ENCODE measurements around the gene OSBPL3.

OSBPL3 gene

GRCh38 chr7:24963218-24963617, 16.8 kb downstream of the OSBPL3 start:
- ChIA-PET CTCF (interaction anchor here (0.5 to 0.6 kb wide), 2 partner anchors 14 to 36 kb away, joined by 3 read pairs; no protein-coding TSS in a partner anchor), POLR2A (ENCODE audit: low non-redundant PET) (no interaction called here)
- TF ChIP-seq CTCF (conservative IDR thresholded peaks at IDR 0.05; ENCODE audit: low read depth), result no peak
- peak overlapping the region; percentile 51 for H3K27ac ChIP-seq
- DNase-seq (ENCODE audit: low spot score), result no peak

GRCh38 chr7:24962418-24962962, 17.5 kb downstream of the OSBPL3 start:
- POLR2A ChIA-PET (ENCODE audit: low non-redundant PET), result no interaction called here
- H3K27ac ChIP-seq, result no peak overlapping the region
- no peak for TF ChIP-seq CTCF (conservative IDR thresholded peaks at IDR 0.05; ENCODE audit: low read depth)
- CTCF ChIA-PET, result interaction anchor here (0.6 kb wide), 1 partner anchor 11 kb away, joined by 5 read pairs; no protein-coding TSS in a partner anchor
- DNase-seq (ENCODE audit: low spot score), result no peak

- POLR2A ChIA-PET (ENCODE audit: low non-redundant PET), result no interaction called here
These were observed 20.1 kb downstream of the OSBPL3 start for GRCh38 chr7:24959735-24960485.

DNA sequence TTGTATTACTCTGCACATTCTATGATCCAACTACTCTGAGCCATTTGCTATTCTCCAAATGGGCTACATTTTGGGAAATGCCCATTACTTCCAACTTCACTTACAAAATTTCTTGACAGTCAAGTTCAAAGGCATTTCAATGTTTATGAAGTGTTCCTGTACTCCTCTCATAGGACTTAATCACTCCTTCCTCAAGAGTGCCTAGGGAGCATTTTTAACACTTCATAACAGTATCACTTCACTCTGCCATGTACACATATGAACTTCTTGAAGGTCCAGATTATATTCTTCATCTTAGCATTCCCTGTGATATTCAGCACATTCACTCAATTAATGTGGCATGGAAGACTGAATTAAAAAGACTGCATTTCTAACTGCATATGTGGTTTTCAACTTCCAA, 21.6 kb downstream of the OSBPL3 start:
- DNase-seq (ENCODE audit: low spot score), result no peak
- no peak for TF ChIP-seq CTCF (conservative IDR thresholded peaks at IDR 0.05; ENCODE audit: low read depth)
- CTCF ChIA-PET, result no interaction called here
- no peak overlapping the region for H3K27ac ChIP-seq
- POLR2A ChIA-PET (ENCODE audit: low non-redundant PET), result no interaction called here

More at GRCh38 chr7:24959735-24960485, 20.1 kb downstream of the OSBPL3 start:
- TF ChIP-seq CTCF (conservative IDR thresholded peaks at IDR 0.05; ENCODE audit: low read depth), result no peak
- no peak for DNase-seq (ENCODE audit: low spot score)
- CTCF ChIA-PET, result interaction anchor here (0.6 to 0.7 kb wide), 2 partner anchors 12 to 148 kb away, joined by 3 to 5 read pairs; no protein-coding TSS in a partner anchor
- H3K27ac ChIP-seq, result no peak overlapping the region

DNA sequence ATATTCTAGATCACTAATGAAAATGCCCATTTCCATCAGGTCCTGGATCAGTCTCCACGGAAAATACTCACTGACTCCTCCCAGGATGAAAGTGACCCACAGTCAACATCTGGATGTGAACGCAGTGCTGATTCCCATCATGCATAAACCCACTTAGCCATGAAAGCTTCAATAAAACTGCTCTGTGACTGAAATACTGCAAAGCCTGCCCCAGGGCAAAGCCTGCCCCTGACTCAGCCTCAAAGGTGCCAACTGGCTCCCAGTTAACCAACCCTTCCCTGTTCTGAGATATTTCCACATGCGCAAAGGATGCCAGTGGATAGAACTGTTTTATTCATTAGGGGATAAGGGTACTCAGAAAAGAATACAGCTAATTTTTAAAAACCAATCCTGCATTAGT, 24.0 kb downstream of the OSBPL3 start:
- ChIA-PET CTCF (interaction anchor here (0.8 to 1.2 kb wide), 2 partner anchors 22 to 23 kb away, joined by 3 to 6 read pairs; partner anchors contain the start of gene OSBPL3), POLR2A (ENCODE audit: low non-redundant PET) (interaction anchor here (0.6 kb wide), 1 partner anchor 10 kb away, joined by 3 read pairs; no protein-coding TSS in a partner anchor)
- peak overlapping the region; percentile 58 for H3K27ac ChIP-seq
- TF ChIP-seq CTCF (conservative IDR thresholded peaks at IDR 0.05; ENCODE audit: low read depth), result no peak
- DNase-seq (ENCODE audit: low spot score), result peak; percentile 78

DNA sequence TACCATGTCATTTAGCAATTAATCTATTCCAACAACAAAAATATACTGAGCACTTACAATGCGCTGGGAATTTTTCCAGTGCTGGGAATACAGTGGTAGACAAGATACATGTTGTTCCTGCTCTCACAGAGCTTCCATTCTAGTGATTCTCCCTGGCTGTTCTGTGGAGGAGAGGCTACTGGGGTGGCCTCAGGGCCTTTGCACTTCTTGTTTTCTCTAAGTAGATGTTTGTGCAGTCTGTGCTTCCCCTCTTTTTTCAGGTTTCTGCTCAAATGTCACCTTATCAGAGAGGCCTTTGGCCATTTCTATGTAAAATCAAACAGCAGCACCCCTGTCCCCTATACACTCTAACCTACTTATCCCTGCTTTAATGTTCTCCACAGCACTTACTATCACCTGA, 24.7 kb downstream of the OSBPL3 start:
- no peak overlapping the region for H3K27ac ChIP-seq
- ChIA-PET CTCF (interaction anchor here (0.6 to 1.2 kb wide), 2 partner anchors 24 to 144 kb away, joined by 6 to 8 read pairs; partner anchors contain the start of gene OSBPL3), POLR2A (ENCODE audit: low non-redundant PET) (no interaction called here)
- TF ChIP-seq CTCF (conservative IDR thresholded peaks at IDR 0.05; ENCODE audit: low read depth), result no peak
- DNase-seq (ENCODE audit: low spot score), result no peak

All from RWPE1 (cell line).